ENCODE measurements around the gene CUX1.
"Not testable (repeated sequence)": the region's sequence is repeated elsewhere in the genome, so short reads cannot be mapped to it uniquely, and the experiment has no call there.

Gene CUX1

DNA sequence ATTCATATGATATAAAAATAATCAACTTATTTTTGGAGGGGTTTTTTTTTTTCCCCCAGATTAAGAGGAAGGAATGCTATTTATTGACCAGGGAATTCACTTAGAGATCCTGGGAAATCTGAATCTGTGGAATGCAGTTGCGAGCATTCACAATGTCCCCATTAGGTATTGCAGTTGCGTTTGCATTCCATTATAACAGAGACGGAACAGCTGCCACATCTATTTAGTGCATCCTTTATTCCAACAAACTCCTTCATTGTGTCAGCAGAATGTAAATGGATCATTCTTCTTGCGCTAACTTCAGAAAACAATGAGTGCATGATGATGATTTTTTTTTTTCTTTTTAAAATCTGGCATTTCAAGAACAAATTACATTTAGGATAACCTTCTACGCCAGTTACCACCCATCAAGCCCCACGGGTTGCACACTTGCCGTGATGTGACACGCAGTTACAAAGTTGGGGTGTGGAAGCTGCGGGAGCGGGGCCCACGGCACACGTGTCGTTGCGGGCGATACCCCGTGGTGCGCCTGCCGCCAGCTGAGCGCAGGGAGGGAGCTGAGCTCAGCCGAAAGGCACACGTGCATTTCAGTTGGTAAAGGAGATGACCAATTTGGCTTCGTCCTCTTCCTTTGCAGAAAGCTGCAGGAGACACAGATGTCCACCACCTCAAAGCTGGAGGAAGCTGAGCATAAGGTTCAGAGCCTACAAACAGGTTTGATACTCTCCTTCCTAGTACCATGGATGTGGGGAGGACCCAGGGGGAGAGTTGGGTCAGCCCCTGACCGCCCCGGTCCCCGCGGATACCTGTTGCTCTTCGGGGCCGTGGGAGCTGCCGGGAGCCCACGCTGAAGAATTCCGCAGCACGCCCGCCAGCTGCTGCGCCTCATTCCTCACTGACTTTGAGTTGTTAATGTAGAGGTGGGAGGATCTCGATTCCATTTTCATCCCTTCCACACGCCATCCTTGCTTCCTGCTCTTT is 293.9 kb downstream of the CUX1 start:
- FAIRE-seq = no peak

DNA sequence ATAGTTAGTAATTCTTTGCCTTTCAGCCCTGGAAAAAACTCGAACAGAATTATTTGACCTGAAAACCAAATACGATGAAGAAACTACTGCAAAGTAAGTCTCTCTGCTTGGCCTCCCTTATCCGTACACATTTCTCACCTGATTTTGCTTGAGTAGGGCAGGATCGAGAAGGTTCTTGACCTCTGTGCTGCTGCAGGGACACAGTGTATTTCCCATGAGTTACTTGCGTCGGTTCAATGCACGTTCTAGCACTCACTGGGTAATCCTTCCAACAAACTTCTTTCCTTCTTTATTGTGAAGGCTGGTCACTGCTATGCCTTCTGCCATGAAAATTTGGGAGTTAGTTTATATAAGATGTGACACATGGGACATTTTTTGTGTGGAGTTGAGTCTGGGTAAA is 297.8 kb downstream of the CUX1 start:
- FAIRE-seq = no peak

DNA sequence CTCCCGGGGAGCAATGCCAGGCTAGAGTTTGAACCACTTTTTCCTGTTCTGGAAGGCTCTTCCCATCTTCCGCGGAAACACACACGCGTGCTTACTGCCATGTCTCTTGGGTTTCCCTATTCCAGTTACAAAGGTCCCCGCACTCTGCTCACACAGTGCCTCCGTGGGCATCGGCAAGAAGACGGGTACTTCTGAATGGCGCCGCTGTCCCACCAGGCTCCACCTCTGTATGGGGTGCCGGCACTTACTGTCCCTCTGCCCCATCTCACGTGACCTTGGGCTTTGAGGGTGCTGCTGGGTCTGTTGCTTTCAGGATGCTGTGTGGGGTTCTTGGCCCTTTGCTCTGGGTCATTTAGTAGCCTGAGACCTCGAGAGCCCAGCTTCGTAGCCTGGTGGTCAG is 298.5 kb downstream of the CUX1 start:
- FAIRE-seq = no peak

DNA sequence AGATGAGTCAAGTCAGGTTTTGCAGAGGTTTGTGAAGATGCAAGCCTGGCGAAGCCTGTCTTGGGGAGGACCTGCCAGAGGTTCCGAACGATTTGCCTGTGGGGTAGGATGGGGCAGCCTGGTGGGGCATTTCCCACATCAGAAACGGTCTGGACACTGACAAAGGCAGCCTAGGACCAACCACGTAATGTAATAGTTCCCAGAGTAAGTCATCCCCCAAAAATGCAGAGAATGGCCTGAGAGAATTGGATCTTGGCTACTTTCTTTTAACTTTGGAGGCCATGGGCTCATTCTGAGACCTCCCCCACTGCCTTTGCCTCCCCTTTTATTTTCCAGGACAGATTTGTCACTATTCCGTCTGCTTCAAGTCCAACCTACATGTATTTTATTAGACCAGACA is 300.3 kb downstream of the CUX1 start:
- no peak for FAIRE-seq

DNA sequence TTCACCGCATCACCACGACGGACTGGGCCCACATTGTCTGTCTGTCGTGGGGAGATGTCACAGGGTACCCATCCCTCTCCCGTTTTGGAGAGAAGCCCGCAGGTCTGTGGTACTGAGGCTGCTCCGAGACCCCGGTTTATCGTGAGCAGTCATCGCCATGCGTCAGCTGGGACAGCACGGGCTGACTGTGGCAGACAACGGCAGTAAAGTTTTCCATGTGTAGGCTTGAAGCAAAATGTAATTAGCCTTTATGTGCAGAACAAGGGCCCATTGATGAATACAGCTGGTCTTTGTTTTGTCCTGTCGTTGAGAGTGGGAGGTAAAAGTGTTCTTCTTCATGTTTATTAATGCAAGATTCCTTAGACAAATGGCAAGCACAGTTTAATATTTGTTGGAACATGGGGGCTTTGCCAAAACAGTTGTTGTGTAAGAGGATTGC is 301.8 kb downstream of the CUX1 start:
- no peak for FAIRE-seq

DNA sequence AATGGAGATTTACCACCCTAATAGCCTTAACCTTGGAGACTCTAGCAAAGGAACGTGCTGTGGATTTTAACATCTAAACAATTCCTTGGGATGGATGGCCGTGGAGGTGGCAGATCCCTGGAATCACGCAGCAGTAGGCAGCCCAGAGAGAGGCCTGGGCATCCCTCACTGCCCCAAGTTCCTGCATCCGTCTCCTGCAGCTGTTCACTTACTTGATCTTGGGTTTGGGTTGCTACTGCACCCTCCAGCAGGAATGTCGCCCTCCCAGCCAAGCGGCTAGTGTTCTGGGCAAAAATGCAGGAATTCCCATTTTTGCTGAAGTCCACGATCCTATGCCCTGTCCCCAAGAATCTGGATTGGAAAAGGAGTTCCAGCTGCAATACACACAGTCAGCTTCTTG is 302.5 kb downstream of the CUX1 start:
- FAIRE-seq = no peak

DNA sequence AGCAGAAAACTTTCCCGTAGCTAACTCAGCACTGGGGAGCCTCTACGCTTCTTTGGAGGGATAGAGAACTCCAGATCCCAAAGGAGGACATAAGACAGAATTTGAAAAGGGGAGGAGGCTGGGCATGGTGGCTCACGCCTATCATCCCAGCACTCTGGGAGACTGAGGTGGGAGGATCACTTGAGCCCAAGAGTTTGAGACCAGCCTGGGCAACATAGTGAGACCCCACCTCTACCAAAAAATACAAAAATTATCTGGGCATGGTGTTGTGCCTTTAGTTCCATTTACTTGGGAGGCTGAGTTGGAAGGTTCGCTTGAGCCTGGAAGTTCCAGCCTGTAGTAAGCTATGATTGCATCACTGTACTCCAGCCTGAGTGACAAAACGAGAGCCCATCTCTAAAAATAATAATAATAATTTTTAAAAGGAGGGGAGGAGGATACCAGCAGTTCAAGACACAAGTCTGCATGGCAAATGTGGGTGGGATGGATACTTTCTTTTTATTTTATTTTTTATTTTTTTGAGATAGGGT is 303.3 kb downstream of the CUX1 start:
- FAIRE-seq = no peak

DNA sequence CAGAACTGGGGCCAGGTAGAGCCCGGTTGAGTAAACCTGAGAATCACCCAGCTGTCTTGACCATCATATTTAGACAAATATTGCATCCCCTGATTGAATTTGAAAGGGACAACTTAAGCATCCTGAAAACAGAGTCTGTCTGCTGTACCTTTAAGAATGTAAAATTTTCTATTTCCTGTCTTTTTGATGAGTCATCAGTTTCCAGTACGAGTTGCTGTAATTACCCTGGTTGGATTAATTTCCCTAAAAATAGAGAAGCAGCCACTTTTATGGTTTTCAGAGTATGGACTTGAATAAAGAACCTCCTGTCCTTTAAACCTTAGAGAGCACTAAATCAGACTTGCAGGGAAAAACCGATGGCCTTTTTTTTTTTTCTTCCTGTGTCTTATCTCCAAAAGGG is 304.6 kb downstream of the CUX1 start:
- no peak for FAIRE-seq

DNA sequence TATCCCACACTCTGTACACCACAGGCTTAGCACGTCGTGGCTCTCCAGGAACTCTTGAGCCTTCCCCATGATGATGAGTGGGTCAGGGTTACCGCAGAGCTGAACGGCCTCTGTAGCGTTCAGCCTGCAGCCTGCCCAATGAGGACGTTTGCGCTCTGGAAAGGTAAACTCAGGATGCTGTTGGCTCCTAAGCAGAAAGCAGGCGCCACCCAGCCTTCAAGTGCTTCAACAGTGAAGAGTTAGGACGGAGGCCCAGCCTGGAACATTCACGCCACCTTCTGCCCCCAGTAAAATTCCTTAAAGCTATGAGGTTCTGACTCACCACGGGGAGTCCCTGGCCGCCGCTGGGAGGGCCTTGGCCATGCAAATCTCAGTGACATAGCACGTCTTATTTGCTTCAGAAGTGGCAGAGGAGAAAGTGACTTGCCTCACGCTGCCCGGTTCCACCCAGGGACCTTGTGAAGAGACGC is 307.7 kb downstream of the CUX1 start:
- no peak for FAIRE-seq

DNA sequence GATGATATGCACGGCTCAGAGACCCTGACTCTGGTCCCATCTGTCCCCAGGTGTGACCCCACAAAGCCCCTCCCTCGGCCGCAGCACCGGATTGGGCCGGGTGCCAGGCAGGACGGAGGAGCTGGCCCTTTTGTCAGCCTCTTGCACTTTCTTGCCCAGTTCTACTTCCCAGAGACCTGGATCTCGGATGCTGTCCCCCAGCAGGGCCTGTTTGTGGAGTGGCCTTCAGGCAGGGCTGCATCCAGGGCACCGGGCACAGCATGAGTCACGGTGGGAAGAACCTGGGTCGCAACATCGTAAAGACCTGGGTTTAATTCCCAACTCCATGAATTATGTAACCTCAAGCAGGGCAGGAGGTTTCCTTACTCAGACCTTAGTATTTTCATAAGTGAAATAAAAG is 310.9 kb downstream of the CUX1 start:
- no peak for FAIRE-seq

DNA sequence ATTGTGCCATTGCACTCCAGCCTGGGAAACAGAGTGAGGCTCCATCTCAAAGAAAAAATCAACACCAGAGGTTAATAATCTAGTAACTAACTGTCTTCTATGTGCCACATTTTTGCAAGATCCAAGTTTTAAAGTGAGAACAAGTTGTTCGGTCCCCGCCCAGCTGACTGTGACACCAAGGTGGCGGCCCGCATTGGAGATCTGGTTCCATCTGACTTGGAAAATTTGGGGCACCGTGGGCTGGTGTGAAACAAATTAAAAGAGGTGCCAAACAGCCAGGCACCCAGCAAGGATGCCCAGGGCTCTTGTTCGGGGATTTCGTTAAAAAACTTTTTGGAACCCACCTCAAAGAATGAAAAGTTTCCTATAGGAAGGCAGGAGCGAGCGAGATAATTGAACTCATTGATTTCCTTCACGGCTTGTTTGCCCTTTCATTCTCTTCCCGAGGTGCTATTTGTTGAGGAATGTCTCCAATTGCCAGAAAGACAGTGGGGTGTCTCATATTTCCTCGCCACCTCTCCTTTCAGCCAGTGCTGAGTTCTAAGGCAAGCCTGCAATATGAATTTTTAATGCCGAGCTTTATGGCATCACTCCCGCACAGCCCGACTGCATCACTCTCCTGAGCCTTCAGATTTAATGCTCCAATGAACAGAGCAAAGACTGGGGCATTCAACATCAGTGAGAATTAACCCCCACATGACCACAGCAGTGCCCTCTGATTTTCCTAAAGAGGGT is 312.4 kb downstream of the CUX1 start:
- no peak for FAIRE-seq

DNA sequence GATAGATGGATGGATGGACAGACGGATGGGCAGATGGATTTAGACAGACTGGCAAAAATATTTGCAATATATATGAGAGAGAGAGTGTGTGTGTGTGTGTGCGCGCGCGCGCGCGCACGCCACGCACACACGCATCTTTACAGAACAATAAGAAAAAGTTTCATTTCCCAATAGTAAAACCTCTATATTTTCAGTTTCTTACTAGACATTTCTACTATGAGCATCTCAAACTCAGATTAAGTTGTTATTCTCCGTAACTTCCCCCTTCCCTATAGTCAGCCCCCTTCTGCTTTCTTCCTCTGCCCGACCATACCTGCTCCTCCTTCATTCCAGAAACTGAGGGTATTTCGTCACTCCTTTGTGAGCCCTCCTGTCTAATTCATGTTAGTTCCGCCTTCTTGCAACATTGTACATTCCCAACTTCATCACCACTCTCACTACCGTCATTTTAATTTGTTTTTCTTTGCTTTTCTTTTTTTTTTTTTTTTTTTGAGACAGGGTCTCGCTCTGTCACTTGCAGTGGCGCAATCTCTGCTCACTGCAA is 314.9 kb downstream of the CUX1 start:
- no peak for FAIRE-seq

DNA sequence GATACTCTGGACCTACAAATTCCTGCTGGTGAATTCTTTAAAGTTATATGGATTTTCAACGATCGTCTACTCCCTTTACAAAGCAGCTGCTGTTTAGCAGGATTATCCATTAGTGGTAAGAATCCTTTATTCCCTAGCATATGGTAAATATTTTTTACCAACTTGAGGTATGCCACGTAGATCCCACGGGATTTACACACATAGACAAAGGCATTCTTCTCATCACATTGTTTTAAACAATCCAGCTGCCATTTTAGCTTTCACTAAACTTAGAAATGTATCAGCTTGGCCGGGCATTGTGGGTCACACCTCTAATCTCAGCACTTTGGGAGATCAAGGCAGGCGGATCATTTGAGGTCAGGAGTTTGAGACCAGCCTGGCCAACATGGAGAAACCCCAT is 321.2 kb downstream of the CUX1 start:
- no peak for FAIRE-seq

DNA sequence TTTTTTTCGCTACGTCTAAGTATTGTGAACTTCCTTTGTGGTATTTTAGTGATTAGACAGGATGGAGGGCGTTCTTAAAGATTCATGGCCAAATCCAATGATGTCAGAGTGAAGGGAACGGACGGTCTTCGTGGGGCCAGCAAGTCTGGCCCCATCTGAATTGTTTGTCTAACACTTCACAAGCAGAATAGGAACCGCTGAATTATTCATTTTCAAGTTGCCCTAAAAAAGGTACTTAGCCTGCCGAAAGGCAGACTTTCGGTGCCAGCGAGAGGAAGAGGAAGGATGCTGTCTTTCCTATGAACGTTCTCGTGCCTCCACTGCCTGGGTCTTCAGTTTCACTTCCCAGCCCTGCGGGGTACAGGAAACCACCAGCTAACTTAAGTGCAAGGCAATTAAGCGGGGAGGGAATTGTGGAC is 323.5 kb downstream of the CUX1 start:
- no peak for FAIRE-seq

DNA sequence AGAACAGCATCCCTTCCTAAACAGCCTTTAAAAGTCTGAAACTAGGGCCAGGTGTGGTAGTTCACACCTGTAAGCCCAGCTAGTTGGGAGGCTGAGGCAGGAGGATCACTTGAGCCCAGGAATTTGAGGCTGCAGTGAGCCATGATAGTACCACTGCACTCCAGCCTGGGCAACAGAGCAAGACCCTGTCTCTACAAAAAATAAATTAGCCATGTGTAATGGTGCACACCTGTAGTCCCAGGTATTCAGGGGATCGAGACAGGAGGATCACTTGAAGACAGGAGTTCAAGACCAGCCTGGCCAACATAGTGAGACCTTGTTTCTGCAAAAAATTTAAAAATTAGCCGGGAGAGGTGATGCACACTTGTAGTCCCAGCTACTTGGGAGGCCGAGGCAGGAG is 325.0 kb downstream of the CUX1 start:
- not testable (repeated sequence) for FAIRE-seq

DNA sequence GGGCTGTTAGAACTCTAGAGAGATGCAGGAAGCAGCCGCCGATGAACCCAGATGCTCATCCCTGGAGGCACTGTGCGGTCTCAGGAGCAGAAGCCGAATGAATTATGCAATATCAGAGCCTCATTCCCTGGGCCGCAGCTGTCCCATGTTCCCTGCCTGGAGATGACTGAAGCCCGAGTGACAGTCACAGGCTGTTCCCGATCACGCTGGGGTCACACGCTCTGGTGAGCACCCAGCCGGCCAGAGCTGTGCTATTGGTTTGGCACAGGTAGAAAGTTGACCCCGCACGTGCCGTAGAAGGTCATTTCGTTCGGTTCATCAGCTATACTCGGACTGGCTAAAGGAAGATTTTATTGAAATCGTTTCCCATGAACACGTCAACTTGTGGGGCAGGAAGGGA is 328.7 kb downstream of the CUX1 start:
- FAIRE-seq = no peak

DNA sequence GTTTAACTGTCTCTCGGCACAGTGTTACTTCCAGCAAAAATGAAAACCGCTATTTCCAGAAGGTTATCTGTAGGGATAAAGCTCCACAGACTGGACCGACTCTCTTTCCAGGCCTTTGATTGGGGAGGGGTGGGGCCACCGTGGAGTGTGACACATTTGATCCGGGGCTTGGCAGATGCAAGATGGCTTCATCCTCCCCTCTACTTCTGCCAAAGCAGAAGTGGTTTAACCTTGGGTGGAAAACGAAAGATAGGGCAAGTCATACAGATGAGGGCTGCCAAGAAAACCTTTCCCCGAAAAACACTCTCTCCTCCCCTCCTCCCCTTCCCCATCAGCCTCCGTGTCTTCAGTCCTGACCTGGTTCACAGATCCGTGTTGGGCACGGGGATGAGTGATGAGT is 329.6 kb downstream of the CUX1 start:
- no peak for FAIRE-seq

DNA sequence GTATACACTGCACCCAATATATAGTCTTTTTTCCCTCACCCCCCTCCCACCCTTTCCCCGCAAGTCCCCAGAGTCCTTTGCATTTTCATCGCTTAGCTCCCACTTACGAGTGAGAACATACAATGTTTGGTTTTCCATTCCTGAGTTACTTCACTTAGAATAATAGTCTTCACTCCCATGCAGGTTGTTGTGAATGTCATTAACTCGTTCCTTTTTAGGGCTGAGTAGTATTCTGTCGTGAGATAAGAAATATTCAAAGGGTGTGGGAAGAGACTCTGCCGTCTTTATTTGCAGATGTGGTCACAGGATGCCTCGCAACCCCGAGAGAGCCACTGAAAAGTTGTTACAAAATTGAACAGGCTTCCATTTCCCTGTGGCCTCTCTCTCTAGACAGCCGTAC is 331.4 kb downstream of the CUX1 start:
- FAIRE-seq = no peak

DNA sequence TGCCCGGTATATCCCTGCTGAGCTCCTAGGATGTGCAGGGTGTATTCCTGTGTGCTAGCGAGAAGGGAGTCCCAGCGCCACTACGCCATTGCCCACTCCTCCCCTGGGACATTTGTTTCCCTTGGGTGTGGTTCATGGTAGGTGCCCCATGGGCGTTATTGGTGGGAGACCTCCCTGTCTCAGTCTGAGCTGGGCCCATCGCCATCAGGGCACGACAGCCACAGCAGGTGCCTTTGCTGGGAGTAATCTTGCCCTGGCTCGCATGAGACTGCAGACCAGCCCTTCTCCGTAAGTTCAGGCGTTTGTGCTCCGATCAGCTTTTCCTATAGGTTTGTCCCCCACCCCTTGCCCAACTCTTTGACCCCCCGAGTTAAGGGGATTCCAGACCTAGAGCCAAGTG is 332.0 kb downstream of the CUX1 start:
- FAIRE-seq = no peak

DNA sequence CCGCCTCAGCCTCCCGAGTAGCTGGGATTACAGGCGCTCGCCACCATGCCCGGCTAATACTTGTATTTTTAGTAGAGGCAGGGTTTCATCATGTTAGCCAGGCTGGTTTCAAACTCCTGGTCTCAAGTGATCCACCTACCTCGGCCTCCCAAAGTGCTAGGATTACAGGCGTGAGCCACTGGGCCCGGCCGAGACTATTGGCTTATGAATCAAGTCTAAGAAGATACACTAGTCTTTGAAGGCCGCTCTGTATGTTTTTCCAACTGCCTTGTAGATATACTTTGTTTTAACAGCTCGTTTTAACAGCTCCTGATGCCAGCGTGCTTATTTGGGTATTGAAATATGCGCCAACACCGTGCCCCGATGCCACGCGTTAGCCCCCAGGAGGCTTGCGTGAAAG is 332.8 kb downstream of the CUX1 start:
- FAIRE-seq = no peak

DNA sequence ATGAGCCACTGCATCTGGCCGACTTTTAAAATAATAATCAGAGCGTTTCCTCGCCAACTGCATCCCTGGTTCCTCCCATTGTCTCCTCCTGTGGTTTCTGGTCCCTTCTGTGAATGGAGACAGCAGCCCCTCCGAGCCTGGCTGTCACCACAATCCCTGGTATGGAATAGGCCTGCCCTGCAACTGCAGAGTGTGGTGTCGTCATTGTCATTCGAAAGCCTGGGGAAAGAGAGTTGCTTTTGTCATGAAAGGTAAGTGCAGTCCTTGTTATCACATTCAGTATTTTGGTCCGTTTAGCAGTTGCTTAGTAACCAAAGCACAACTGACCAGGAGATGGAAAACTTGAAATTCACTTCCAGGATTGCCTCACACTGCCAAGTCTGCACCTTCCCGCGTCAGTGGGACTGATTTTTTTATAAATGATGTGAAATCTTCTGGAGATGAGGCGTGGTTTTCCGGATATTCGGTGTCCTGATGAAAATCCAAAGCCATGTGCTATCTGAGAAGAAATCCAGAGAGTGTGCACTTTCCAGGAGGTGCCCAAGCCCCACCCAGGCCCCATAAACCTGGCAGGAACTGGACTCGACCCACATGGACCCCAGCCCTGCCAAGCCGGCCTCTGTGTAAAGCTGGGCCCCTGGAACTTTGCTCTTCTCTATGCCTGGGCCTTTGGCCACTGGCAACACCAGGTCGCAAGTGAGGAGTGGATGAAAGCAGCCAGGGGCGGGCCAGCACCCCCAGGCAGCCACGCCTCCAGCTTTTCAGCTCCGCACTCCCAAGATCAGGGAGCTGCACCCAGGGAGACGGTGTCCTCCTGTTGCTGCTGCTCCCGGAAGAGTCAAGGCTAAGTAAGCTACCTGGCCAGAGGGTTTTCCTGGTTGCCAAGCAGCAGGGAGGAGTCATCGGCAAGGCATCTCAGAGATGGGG is 335.5 kb downstream of the CUX1 start:
- FAIRE-seq = no peak

DNA sequence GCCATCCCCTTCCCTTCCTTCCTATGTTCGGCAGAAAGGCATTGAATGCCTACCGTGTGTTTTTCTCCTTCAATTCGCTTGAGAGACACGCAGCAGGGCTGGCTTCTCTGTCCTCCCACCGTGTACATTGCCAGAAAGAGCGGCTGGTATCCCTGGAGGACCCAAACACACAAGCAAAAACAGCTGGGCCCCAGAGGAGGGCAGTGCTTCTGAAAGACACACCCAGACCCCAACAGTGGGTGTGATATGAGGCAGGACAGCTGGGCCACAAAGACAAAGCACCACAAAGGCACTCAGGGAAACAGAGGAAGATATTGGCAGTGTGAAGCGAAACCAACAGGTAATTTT is 336.1 kb downstream of the CUX1 start:
- no peak for FAIRE-seq
